Uterus (tissue), 4 donors: ENCODE results near the gene SLC44A1. TPM values are rescaled to one million over a fixed set of nuclear protein-coding genes. Genes with fewer than 3 reads are reported as not detected.

ENCODE experiments used
- DNase-seq, 2 donors: peaks; one replicate each; pipeline ENCODE4 v3.0.0-alpha.2; 2019 to 2020
- H3K27ac ChIP-seq, 2 donors: fragments of 200-600 bp; sonication (generic); 1 replicate in 1 of 2; 2 replicates in 1 of 2; pipeline ENCODE4 v1.5.1; 2016 to 2018
- H3K27me3 ChIP-seq, 2 donors: fragments of 200-600 bp; sonication (generic); one replicate each; pipeline ENCODE4 v1.5.1; 2018 to 2019; ENCODE audit warnings: control low read depth in 1 of 2
- H3K36me3 ChIP-seq, 2 donors: fragments of 200-600 bp; sonication (generic); one replicate each; pipeline ENCODE4 v1.5.1; 2019; ENCODE audit warnings: control low read depth in 1 of 2
- H3K4me1 ChIP-seq, 2 donors: fragments of 200-600 bp; sonication (generic); one replicate each; pipeline ENCODE4 v1.5.1; 2018 to 2019; ENCODE audit warnings: control low read depth in 1 of 2
- H3K4me3 ChIP-seq, 2 donors: fragments of 200-600 bp; sonication (generic); 1 replicate in 1 of 2; 2 replicates in 1 of 2; pipeline ENCODE4 v1.5.1; 2018 to 2019; ENCODE audit warnings: mild to moderate bottlenecking in 1 of 2
- H3K9me3 ChIP-seq, 2 donors: fragments of 200-600 bp; sonication (generic); one replicate each; pipeline ENCODE4 v1.5.1; 2019; ENCODE audit warnings: control low read depth in 1 of 2
- POLR2A ChIP-seq, 2 donors: fragments of 450-650 bp; IDR thresholded peaks; one replicate each; pipeline ENCODE4 v1.6.1; 2016; ENCODE audit warnings: antibody characterized with exemption in 2 of 2, mild to moderate bottlenecking in 1 of 2, moderate library complexity in 1 of 2
- intact Hi-C: fragments of 100-400 bp; cut with DNase I; formaldehyde crosslinking; loops from one replicate; pipeline ENCODE4 v1.15.1; 2023; ENCODE audit warnings: low total_unique reads
- total RNA-seq, 4 donors: library from RNA; depleted of rRNA in 3 of 4; stranded (reverse); fragments of >200 nt in 3 of 4; gene quantifications; one replicate each; pipeline versions ENCODE4 v1.1.0 to v1.2.4, GENCODE V29; 2014 to 2023
- TF ChIP-seq, protein P1 (sequence below), 4 experiments: fragments of 200-600 bp in 2 of 4; fragments of 450-650 bp in 2 of 4; sonication (generic) in 2 of 4; IDR thresholded peaks; one replicate each; pipeline ENCODE4 v1.5.1; 2016 to 2019; ENCODE audit warnings: antibody characterized with exemption in 4 of 4, mild to moderate bottlenecking in 2 of 4, moderate library complexity in 1 of 4
- donor health status: DM: yes; HTN: yes; CAD: no.

Gene SLC44A1
- total RNA-seq, 4 donors from 2014 or later = 58.2 to 75.0 (median 63.0) TPM

DNA sequence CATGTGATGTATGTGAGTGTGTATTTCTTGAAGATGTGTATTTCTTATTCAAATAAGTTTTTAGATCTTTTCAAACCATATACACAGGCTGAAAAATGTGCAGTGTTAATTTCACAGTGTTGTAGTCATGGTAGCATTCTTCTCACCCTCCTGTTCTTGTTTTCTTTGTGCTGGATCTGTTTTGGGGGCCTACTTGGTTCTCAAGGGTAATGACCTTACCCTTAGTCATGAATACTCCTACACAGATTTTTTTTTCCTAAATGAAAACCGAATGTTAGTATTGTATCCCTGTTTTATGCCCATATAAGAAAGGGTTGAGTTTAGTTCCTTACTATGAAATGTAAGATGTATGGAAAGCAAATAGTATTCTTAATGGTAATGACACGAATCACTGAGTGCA, 88.0 kb downstream of the SLC44A1 start:
- Histone ChIP-seq H3K9me3 (no peaks in the 10 kb centered on the region), H3K27me3 (no peaks in the 10 kb centered on the region), H3K27ac (no peak overlapping the region), H3K4me3 (no peak overlapping the region), H3K4me1 (peaks cover 0 to 3% of the 10 kb centered on the region in 2 donors), H3K36me3 (no peaks in the 10 kb centered on the region)
- intact Hi-C loops = no loop called here
- TF ChIP-seq, protein P1, sequence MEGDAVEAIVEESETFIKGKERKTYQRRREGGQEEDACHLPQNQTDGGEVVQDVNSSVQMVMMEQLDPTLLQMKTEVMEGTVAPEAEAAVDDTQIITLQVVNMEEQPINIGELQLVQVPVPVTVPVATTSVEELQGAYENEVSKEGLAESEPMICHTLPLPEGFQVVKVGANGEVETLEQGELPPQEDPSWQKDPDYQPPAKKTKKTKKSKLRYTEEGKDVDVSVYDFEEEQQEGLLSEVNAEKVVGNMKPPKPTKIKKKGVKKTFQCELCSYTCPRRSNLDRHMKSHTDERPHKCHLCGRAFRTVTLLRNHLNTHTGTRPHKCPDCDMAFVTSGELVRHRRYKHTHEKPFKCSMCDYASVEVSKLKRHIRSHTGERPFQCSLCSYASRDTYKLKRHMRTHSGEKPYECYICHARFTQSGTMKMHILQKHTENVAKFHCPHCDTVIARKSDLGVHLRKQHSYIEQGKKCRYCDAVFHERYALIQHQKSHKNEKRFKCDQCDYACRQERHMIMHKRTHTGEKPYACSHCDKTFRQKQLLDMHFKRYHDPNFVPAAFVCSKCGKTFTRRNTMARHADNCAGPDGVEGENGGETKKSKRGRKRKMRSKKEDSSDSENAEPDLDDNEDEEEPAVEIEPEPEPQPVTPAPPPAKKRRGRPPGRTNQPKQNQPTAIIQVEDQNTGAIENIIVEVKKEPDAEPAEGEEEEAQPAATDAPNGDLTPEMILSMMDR (IDR thresholded peaks at IDR 0.05) = no peak
- no peak for TF ChIP-seq POLR2A (IDR thresholded peaks at IDR 0.05)
- DNase-seq = no peak

DNA sequence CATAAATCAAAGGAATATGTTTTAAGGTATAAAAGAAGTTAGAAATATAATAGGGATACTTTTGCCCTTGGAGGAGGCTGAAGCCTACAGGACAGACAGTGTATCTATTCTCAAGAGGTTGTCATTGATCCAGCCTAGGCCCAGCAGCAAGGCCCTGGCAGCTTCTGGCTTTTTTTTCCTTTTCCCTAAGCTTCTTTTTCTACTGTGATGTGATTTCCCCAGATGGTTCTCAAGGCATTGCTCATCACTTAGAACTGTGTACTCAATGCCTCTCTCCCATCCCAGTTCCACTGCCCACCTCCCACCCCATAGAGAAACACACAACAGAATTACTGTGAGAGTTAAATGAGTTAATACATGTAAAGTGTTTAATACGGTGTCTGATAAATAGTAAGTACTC, 88.6 kb downstream of the SLC44A1 start:
- peaks cover 0 to 3% of the 10 kb centered on the region in 2 donors for H3K4me1 ChIP-seq
- DNase-seq = no peak
- H3K36me3 ChIP-seq = no peaks in the 10 kb centered on the region
- TF ChIP-seq, protein P1 (IDR thresholded peaks at IDR 0.05) = no peak
- TF ChIP-seq POLR2A (IDR thresholded peaks at IDR 0.05) = no peak
- H3K27ac ChIP-seq = no peak overlapping the region
- intact Hi-C loops = no loop called here
- H3K4me3 ChIP-seq = no peak overlapping the region
- no peaks in the 10 kb centered on the region for H3K27me3 ChIP-seq
- no peaks in the 10 kb centered on the region for H3K9me3 ChIP-seq

- Histone ChIP-seq H3K9me3 (no peaks in the 10 kb centered on the region), H3K27ac (no peak overlapping the region), H3K4me3 (no peak overlapping the region), H3K36me3 (no peaks in the 10 kb centered on the region), H3K4me1 (peaks cover 0 to 3% of the 10 kb centered on the region in 2 donors), H3K27me3 (no peaks in the 10 kb centered on the region)
- no peak for TF ChIP-seq POLR2A (IDR thresholded peaks at IDR 0.05)
- TF ChIP-seq, protein P1 (IDR thresholded peaks at IDR 0.05) = no peak
- intact Hi-C loops = no loop called here
- no peak for DNase-seq
Measured at GRCh38 chr9:105333811-105334210, 89.4 kb downstream of the SLC44A1 start.

GRCh38 chr9:105338308-105338707, 93.9 kb downstream of the SLC44A1 start:
- no peaks in the 10 kb centered on the region for H3K27me3 ChIP-seq
- no peaks in the 10 kb centered on the region for H3K9me3 ChIP-seq
- no peak overlapping the region for H3K4me3 ChIP-seq
- intact Hi-C loops = no loop called here
- no peaks in the 10 kb centered on the region for H3K36me3 ChIP-seq
- H3K4me1 ChIP-seq = no peaks in the 10 kb centered on the region
- no peak for DNase-seq
- TF ChIP-seq, protein P1 (IDR thresholded peaks at IDR 0.05) = no peak
- no peak for TF ChIP-seq POLR2A (IDR thresholded peaks at IDR 0.05)
- no peak overlapping the region for H3K27ac ChIP-seq

DNA sequence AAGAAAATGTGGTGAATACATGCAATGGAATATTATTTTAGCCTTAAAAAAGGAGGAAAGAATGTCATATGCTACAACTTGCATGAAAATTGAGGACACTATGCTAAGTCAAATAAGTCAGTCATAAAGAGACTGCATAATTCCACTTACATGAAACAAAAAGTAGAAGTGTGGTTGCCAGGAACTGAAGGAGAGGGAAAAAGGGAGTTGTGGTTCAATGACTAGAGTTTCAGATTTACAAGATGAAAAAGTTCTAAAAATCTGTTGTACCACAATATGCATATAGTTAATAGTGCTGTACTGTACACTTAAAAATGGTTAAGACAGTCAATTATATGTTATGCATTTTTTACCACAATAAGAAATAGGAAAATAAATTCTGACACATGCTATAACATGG, 95.4 kb downstream of the SLC44A1 start:
- DNase-seq = no peak
- no peaks in the 10 kb centered on the region for H3K27me3 ChIP-seq
- H3K4me3 ChIP-seq = no peak overlapping the region
- intact Hi-C loops = no loop called here
- H3K27ac ChIP-seq = no peak overlapping the region
- no peaks in the 10 kb centered on the region for H3K4me1 ChIP-seq
- H3K9me3 ChIP-seq = no peaks in the 10 kb centered on the region
- no peaks in the 10 kb centered on the region for H3K36me3 ChIP-seq
- TF ChIP-seq, protein P1 (IDR thresholded peaks at IDR 0.05) = no peak
- no peak for TF ChIP-seq POLR2A (IDR thresholded peaks at IDR 0.05)
